GM21786 (cell line): ENCODE measurements around the gene COMMD2.

Experiments used
- ATAC-seq: cut with Tn5 transposase; IDR thresholded peaks from one replicate; pipeline ENCODE4 v1.9.1; 2021; ENCODE audit not compliant: unreplicated experiment

COMMD2 gene

GRCh38 chr3:149752051-149752787 is at the start of gene COMMD2:
COMMD2 (minus strand) TSS chr3:149752489; CDS start chr3:149752444, 45 bp downstream.
- peak; percentile 99 for ATAC-seq

DNA sequence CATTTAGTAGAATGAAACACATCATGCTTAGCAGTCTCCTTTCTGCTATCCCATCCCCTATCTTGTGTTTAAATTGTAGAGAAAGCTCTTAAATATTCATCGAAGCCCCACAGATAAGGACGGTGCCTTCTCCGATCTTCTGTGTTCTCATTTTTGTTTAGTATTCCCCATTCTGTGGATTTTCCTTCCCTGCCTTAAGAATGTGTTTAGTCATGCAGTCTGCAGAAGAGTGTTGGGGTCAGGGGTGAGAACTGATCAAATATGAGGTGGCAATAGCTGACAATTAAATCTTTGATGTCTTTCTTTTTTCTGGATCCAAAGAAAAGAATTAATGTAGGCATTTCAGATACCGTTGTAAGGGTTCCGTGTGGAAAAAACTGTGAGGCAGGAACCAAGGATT is 49.4 kb upstream of the COMMD2 start:
- no peak for ATAC-seq

DNA sequence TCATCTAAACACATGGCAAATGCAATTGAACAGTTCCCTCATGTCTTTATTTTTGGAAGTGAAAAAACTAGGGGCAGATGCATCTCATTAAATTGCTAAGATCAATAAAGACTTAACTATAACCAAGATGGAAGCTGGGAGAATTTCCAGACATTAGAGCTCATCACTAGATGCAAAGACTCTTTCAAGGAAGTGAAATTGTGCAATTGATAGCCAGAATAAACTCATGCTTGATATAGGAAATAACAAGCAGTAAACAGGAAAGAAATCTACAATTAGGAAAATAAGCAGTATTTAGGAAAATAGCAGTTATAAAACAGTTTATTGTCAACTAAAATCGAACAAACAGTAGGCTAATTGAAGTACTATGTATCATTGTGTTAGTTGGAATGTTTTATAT is 48.9 kb upstream of the COMMD2 start:
- no peak for ATAC-seq

DNA sequence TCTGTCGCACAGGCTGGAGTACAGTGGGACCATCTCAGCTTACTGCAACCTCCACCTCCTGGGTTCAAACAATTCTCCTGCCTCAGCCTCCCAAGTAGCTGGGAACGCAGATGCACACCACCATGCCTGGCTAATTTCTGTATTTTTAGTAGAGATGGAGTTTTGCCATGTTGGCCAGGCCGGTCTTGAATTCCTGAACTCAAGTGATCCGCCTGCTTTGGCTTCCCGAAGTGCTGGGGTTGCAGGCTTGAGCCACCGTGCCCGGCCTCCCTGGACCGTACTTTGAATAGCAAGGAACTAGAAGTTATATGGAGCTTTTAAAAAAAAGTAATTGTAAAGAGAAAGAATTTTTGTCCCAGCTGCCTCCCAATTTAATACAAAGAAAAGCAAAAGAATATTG is 48.4 kb upstream of the COMMD2 start:
- no peak for ATAC-seq

DNA sequence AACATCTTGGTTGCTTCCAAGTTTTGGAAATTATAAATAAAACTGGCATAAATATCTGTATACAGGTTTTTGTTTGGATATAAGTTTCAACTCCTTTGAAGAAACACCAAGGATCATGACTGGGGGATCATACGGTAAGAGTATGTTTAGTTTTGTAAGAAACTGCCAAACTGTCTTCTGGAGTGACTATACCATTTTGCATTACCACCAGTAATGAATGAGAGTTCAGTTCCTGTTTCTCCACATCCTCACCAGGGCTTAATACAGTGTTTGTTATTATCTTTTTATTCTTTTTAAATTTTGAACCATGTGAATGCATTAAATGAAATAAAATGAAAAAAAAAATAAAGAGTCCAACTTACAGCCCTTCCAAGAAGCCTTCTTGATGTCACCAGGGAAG is 43.7 kb upstream of the COMMD2 start:
- no peak for ATAC-seq

DNA sequence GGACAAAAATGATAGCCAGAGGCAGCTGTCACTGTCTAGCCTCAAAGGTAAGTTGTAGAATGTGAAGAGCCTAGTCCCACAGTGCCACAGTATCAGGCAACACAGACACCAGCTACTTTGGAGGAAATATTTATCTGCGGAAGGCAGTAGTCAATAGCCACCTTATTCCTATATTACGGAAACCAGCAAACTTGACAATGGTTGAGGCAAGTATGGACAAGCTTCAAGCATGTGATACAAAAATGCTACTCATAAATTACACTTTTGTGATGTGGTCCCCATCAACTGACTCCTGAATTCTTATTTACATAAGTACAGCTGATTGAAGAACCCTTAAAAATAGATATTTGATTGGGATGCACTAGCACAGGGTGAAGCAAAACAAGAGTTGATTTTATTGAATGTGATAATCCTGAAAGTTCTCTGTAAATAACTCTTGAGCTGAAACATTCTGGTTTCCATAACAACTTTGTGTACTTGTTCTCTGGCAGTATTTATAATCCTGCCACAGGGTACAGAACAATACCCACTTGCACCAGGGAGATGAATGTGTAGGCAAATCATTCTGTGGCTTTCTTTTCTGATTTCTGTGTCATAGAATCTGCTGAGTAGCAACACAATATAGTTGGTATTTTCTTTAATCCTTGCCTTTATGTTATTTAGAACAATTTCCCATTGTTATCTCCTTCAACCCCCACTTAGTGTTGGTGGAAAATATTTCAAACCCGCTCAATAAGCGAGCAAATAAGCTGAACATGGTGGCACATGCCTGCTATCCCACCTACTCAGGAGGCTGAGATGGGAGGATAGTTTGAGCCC is 40.4 kb upstream of the COMMD2 start, which contains the start of gene ANKUB1:
Gene ANKUB1, minus strand, starts transcription at position 103 of the 819 bp plus-strand sequence. CDS start 188 bp downstream, outside the sequence.
- no peak for ATAC-seq

DNA sequence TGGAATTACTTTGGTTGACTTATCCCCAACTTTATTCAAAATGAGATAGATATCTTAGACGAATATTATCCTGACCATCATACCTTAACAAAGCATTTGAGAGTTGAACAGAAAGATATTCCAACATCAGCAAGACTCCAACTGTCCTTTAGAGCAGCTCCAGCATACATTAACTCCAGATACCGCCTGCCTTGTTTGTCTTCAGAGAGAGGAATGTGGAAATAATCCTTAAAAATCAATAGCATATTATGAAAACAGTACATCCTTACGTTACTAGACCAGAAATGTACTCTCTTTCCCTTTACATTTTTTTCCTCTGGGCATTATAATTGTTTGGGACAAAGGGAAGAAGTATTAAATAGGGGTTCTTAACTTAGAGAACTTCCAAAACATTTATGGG is 38.4 kb upstream of the COMMD2 start:
- no peak for ATAC-seq

- no peak for ATAC-seq
Measured at GRCh38 chr3:149790268-149790667, 38.0 kb upstream of the COMMD2 start.

DNA sequence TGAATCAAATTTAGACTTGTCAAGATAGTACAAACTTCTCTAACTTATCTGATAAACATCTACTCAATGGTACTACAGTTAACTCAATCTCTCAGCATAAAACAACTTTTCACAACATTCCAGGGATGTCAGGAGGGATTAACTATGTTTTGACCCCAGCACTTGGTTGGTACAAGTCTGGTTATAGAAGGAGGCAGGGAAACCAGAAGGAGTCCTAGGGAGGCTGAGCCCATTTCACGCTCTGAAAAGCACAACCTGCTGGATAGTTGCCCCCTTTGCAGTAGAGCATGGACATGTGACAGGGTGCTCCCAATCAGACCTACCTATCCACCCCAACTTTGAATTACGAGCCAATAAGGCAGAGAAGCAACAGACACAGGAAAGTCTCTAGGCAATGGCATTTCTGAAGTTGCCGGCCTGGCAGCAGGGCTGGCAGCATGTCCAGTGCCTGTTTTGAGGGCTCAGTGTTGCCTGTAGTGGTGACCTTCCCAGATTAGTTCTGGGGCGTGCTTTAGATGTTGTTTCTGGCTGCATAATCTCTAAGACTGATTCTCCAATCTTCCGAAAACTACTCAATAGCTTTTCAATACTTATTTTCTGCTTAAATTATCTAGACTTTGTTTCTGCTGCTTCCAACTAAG is 31.9 kb upstream of the COMMD2 start:
- no peak for ATAC-seq

GRCh38 chr3:149783576-149783975 is 31.3 kb upstream of the COMMD2 start:
- ATAC-seq: no peak

- ATAC-seq: no peak
Measured at GRCh38 chr3:149781741-149782140, 29.5 kb upstream of the COMMD2 start.

DNA sequence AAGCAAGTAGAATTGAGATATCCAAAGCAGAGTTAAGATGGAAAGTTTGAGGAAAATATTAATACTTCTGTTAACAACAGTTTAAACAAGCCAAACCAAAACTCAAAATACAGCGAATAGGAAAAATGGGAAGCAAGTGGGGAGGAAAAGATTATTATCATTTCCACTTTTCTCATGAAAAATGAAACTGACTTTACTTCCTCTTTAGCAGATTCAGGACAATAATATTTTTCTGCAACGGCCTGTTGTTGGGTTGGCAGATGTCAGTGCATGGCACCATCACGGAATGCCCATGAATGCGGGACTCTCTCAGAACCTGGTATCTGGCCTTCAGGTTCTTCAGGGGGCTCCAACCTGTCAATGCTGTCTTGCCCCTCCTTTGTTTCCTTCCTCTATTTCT is 28.9 kb upstream of the COMMD2 start:
- no peak for ATAC-seq

DNA sequence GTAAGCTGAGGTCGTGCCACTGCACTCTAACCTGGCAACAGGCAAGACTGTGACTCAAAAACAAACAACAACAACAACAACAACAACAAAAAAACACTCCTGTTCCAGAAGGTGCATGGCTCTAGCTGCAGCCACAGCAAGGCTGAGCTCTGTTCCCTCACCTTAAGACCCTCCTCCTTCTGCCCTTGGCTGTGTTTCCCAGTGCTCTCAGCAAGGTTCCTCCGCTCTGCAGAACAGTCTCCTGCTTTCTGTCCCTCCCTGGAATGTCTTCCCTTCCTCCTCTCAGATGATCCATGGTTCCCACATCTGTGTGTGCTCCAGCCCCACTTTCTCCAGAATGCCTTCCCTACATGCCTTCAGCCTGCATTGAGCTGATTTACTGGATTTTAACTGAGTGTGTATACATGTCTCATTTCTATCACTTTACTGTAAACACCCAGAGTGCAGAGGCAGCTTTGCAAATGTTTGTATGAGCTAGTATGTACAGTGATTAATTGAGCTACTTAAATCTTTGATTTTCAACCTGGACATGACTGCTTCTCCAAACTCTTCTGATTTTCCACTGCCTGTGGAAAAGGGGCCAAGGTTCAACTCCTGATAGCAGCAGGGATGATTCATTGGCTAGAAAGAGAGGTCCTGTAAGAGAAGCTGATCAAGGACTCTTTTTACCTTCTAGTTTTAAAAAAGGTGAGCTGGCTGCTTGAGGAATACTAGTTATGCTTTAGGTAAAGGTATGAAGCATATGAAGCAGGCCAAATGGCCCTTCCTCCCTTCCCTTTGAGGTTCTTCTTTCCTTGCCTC is 25.3 kb upstream of the COMMD2 start:
- ATAC-seq: no peak

- no peak for ATAC-seq
Measured at GRCh38 chr3:149776170-149776569, 23.9 kb upstream of the COMMD2 start.

GRCh38 chr3:149772861-149773260 is 20.6 kb upstream of the COMMD2 start:
- ATAC-seq: no peak

DNA sequence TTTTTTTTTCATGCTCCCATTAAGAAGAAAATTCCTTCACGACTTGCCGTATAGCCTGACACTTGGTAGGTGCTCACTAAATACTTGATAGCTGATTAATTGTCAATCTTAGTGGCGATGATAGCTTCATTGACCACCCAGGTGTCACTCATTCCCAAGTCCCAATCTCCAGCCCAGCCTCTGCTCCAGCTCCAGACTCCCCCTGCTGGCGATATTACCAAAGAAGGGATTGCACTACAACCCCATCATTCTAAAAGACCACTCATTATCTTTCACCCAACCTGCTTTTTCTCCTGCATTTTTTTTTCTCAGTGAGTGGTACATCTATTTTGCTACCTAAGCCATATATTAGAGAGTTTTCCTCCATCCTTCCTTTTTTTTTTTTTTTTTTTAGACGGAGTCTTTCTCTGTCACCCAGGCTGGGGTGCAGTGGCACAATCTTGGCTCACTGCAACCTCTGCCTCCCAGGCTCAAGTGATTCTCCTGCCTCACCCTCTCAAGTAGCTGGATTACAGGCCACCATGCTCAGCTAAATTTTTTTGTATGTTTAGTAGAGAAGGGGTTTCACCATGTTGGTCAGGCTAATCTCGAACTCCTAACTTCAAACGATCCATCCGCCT is 19.5 kb upstream of the COMMD2 start:
- ATAC-seq: peak; percentile 62

DNA sequence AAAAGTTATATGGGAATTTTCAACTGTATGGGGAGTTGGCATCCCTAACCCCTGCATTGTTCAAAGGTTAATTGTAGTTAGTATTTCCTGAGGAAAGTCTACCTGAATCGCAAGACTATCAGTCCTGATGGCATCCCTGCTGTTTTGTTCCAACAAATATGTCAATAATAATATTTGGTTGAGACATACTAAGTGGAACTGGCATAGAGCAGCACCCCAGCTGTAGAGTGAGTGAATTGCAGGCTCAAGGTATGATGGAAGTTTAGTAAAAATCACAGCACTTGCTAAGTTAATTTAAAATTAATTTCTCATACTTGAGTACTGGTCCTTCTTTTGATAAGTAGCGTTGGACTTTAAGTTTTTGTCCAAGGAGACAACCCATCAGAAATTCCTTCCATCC is 18.0 kb upstream of the COMMD2 start:
- no peak for ATAC-seq

- ATAC-seq: no peak
Measured at GRCh38 chr3:149768704-149769103, 16.4 kb upstream of the COMMD2 start.

DNA sequence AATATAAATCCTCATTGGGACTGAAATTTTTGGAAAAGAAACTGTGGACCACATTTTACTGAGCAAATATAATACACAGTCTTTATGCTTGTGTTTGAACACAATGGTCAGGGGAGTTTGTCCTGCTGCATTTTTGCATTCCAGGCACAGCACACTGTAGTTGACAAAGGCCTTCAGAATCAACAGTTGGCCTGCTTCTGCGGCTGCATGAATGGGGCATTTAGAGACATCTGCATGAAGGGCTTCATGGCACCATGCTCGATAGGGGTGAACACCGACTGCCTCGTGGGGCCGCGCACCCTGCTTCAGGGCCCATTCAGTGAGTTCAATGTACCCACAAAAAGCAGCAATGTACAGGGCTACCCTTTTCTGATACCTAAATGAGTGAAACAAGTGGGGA is 15.4 kb upstream of the COMMD2 start:
- no peak for ATAC-seq

GRCh38 chr3:149765762-149766334 is 13.6 kb upstream of the COMMD2 start:
- no peak for ATAC-seq
